A673 (cell line): Measurements from ENCODE around the gene ANKRD61. TPM values are rescaled to one million over a fixed set of nuclear protein-coding genes. Genes with fewer than 3 reads are reported as not detected.
"Not testable (repeated sequence)": the region's sequence is repeated elsewhere in the genome, so short reads cannot be mapped to it uniquely, and the experiment has no call there.

ENCODE experiments used
- BruUV-seq: library from RNA; stranded (reverse); fragments of 400-500 nt; replicated peaks from 2 replicates; lab custom pipeline; 2021; lab: Mats Ljungman, UMichigan
- CTCF ChIA-PET: fragments of 300-600 bp; sonication (Branson Sonifier 250); formaldehyde crosslinking; loops from one replicate; lab custom pipeline; 2022; ENCODE audit warnings: antibody characterized with exemption; lab: Charles Lee
- POLR2A ChIA-PET: fragments of 300-600 bp; sonication (Branson Sonifier 250); formaldehyde crosslinking; loops from one replicate; lab custom pipeline; 2022; ENCODE audit warnings: antibody characterized with exemption; ENCODE audit not compliant: low non-redundant PET; lab: Charles Lee
- DNase-seq: peaks from one replicate; pipeline ENCODE4 v3.0.0-alpha.2; 2015; ENCODE audit warnings: low spot score
- H3K27ac ChIP-seq: fragments of 200-600 bp; sonication (generic); 2 replicates; pipeline ENCODE4 v1.5.1; 2016; ENCODE audit warnings: mixed run types, low read depth, mild to moderate bottlenecking, mixed read lengths, antibody characterized with exemption, low read length; ENCODE audit not compliant: poor library complexity, severe bottlenecking
- H3K27me3 ChIP-seq: fragments of 200-600 bp; sonication (generic); replicated peaks from 2 replicates; pipeline ENCODE4 v1.6.1; 2017; ENCODE audit warnings: mixed run types, low read depth, mild to moderate bottlenecking, mixed read lengths, antibody characterized with exemption, low read length; ENCODE audit not compliant: insufficient read depth, poor library complexity
- H3K36me3 ChIP-seq: fragments of 200-600 bp; sonication (generic); 2 replicates; pipeline ENCODE4 v1.6.1; 2016; ENCODE audit warnings: mixed run types, mild to moderate bottlenecking, mixed read lengths, antibody characterized with exemption, low read length; ENCODE audit not compliant: insufficient read depth, poor library complexity, severe bottlenecking
- H3K4me1 ChIP-seq: fragments of 200-600 bp; sonication (generic); 2 replicates; pipeline ENCODE4 v1.6.1; 2017; ENCODE audit warnings: mixed run types, mild to moderate bottlenecking, mixed read lengths, antibody characterized with exemption, low read length; ENCODE audit not compliant: insufficient read depth, poor library complexity, severe bottlenecking
- H3K4me3 ChIP-seq: fragments of 200-600 bp; sonication (generic); 2 replicates; pipeline ENCODE4 v1.5.1; 2016; ENCODE audit warnings: low read depth, mixed run types, mild to moderate bottlenecking, mixed read lengths, low read length; ENCODE audit not compliant: poor library complexity, severe bottlenecking
- H3K9me3 ChIP-seq: fragments of 200-600 bp; sonication (generic); 2 replicates; pipeline ENCODE4 v1.6.1; 2016; ENCODE audit warnings: mixed run types, low read depth, mild to moderate bottlenecking, mixed read lengths, antibody characterized with exemption, low read length; ENCODE audit not compliant: poor library complexity, severe bottlenecking
- CTCF ChIP-seq: fragments of 300-800, 200-600 bp; sonication (generic); conservative IDR thresholded peaks from 2 replicates; pipeline ENCODE4 v1.5.1; 2017; ENCODE audit warnings: low read depth, mild to moderate bottlenecking, antibody characterized with exemption, low read length, moderate library complexity, mixed read lengths
- EZH2 ChIP-seq: fragments of 200-600 bp; sonication (generic); IDR thresholded peaks from 2 replicates; pipeline ENCODE4 v1.6.1; 2017; ENCODE audit warnings: borderline replicate concordance, low read depth, mild to moderate bottlenecking, mixed read lengths, antibody characterized with exemption, low read length; ENCODE audit not compliant: poor library complexity, severe bottlenecking
- intact Hi-C: fragments of 100-400 bp; cut with micrococcal nuclease; formaldehyde crosslinking; loops from one replicate; pipeline ENCODE4 v1.10.0; 2022; ENCODE audit not compliant: unreplicated experiment
- total RNA-seq: library from RNA; stranded (reverse); gene quantifications from 2 replicates; pipeline ENCODE4 v1.2.3, GENCODE V29; 2021

ANKRD61 gene
- total RNA-seq, 1 experiment from 2014 or later = 1.1 TPM

- Histone ChIP-seq H3K4me1 (peaks cover 3% of the 10 kb centered on the region), H3K27ac (peak overlapping the region; percentile 11), H3K4me3 (peak overlapping the region; percentile 89), H3K36me3 (peaks cover 12% of the 10 kb centered on the region), H3K9me3 (no peaks in the 10 kb centered on the region), H3K27me3 (no peaks in the 10 kb centered on the region)
- CTCF ChIA-PET = no interaction called here
- no TSS peak for BruUV-seq
- POLR2A ChIA-PET = no interaction called here
- no peak for DNase-seq
- TF ChIP-seq EZH2 (no peak), CTCF (no peak)
- intact Hi-C loops = no loop called here
Measured at GRCh38 chr7:6057316-6058129, 26.3 kb downstream of the ANKRD61 start.

GRCh38 chr7:6059941-6060340, 28.8 kb downstream of the ANKRD61 start:
- intact Hi-C loops, H3K9me3 ChIP-seq, POLR2A ChIA-PET, CTCF ChIA-PET, DNase-seq, BruUV-seq, H3K4me1 ChIP-seq, H3K4me3 ChIP-seq, H3K36me3 ChIP-seq, H3K27me3 ChIP-seq, H3K27ac ChIP-seq: not testable (repeated sequence)

- no peak overlapping the region for H3K4me3 ChIP-seq
- H3K4me1 ChIP-seq = no peaks in the 10 kb centered on the region
- no TSS peak for BruUV-seq
- intact Hi-C loops = no loop called here
- H3K27me3 ChIP-seq = no peaks in the 10 kb centered on the region
- no peaks in the 10 kb centered on the region for H3K36me3 ChIP-seq
- ChIA-PET CTCF (no interaction called here), POLR2A (no interaction called here)
- TF ChIP-seq CTCF = no peak
- TF ChIP-seq EZH2 = no peak
- no peaks in the 10 kb centered on the region for H3K9me3 ChIP-seq
- no peak for DNase-seq
- H3K27ac ChIP-seq = no peak overlapping the region
Measured at GRCh38 chr7:6071406-6071805, 40.2 kb downstream of the ANKRD61 start.
